ENCODE results near the gene SEMA4G.

- TF ChIP-seq CTCF (conservative IDR thresholded peaks at IDR 0.05; ENCODE audit: low read depth in 2 of 2) (peak; percentile 71 to 79), JUNB (IDR thresholded peaks at IDR 0.05; ENCODE audit: unreplicated experiment) (no peak), POLR2AphosphoS5 (IDR thresholded peaks at IDR 0.05; ENCODE audit: low read depth) (peak; percentile 39), EZH2 (IDR thresholded peaks at IDR 0.05; ENCODE audit: low read depth, unreplicated experiment) (peak; percentile 28), CREB1 (CRISPR knock-in tag; IDR thresholded peaks at IDR 0.05; ENCODE audit: low read depth) (0 out of 2 replicates have a peak, but pooled peaks have one; percentile 4), EZH2phosphoT487 (IDR thresholded peaks at IDR 0.05; ENCODE audit: unreplicated experiment) (no peak), NANOG (IDR thresholded peaks at IDR 0.05; ENCODE audit: borderline replicate concordance) (no peak), ZNF114 (CRISPR knock-in tag; IDR thresholded peaks at IDR 0.05) (no peak)
- TF ChIP-seq, protein P1, sequence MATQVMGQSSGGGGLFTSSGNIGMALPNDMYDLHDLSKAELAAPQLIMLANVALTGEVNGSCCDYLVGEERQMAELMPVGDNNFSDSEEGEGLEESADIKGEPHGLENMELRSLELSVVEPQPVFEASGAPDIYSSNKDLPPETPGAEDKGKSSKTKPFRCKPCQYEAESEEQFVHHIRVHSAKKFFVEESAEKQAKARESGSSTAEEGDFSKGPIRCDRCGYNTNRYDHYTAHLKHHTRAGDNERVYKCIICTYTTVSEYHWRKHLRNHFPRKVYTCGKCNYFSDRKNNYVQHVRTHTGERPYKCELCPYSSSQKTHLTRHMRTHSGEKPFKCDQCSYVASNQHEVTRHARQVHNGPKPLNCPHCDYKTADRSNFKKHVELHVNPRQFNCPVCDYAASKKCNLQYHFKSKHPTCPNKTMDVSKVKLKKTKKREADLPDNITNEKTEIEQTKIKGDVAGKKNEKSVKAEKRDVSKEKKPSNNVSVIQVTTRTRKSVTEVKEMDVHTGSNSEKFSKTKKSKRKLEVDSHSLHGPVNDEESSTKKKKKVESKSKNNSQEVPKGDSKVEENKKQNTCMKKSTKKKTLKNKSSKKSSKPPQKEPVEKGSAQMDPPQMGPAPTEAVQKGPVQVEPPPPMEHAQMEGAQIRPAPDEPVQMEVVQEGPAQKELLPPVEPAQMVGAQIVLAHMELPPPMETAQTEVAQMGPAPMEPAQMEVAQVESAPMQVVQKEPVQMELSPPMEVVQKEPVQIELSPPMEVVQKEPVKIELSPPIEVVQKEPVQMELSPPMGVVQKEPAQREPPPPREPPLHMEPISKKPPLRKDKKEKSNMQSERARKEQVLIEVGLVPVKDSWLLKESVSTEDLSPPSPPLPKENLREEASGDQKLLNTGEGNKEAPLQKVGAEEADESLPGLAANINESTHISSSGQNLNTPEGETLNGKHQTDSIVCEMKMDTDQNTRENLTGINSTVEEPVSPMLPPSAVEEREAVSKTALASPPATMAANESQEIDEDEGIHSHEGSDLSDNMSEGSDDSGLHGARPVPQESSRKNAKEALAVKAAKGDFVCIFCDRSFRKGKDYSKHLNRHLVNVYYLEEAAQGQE (IDR thresholded peaks at IDR 0.05; ENCODE audit: unreplicated experiment), result no peak
Measured at GRCh38 chr10:100998991-100999741, 29.9 kb downstream of the SEMA4G start.
